GM12891 (cell line): Measurements from ENCODE around the gene ATP6V1B1.
"Not testable (repeated sequence)": the region's sequence is repeated elsewhere in the genome, so short reads cannot be mapped to it uniquely, and the experiment has no call there.

ENCODE experiments used
- DNase-seq: peaks from one replicate; pipeline ENCODE4 v3.0.0; 2011; ENCODE audit warnings: low spot score; ENCODE audit not compliant: insufficient read length
- FAIRE-seq: peaks from 2 replicates; lab custom pipeline; 2011; peaks lifted over from hg19 to GRCh38; lab: Jason Lieb, UNC
- PAX5 ChIP-seq: IDR thresholded peaks from 2 replicates; pipeline ENCODE4 v1.6.1; 2011; ENCODE audit warnings: low read length, moderate library complexity, mild to moderate bottlenecking; ENCODE audit not compliant: insufficient read depth, severe bottlenecking
- POLR2A ChIP-seq: IDR thresholded peaks from 2 replicates; pipeline ENCODE4 v1.6.1; 2011; ENCODE audit warnings: low read depth, low read length, control low read depth
- POLR2AphosphoS5 ChIP-seq: IDR thresholded peaks from 2 replicates; pipeline ENCODE4 v1.6.1; 2011; ENCODE audit warnings: low read depth, low read length, control low read depth
- POU2F2 ChIP-seq: IDR thresholded peaks from 2 replicates; pipeline ENCODE4 v1.6.1; 2011; ENCODE audit warnings: low read depth, mild to moderate bottlenecking, control low read depth, low read length, moderate library complexity
- SPI1 ChIP-seq: IDR thresholded peaks from 2 replicates; pipeline ENCODE4 v1.6.1; 2011; ENCODE audit warnings: low read depth, low read length, control low read depth
- TAF1 ChIP-seq: IDR thresholded peaks from 2 replicates; pipeline ENCODE4 v1.6.1; 2011; ENCODE audit warnings: low read depth, low read length, control low read depth

The ATP6V1B1 gene

DNA sequence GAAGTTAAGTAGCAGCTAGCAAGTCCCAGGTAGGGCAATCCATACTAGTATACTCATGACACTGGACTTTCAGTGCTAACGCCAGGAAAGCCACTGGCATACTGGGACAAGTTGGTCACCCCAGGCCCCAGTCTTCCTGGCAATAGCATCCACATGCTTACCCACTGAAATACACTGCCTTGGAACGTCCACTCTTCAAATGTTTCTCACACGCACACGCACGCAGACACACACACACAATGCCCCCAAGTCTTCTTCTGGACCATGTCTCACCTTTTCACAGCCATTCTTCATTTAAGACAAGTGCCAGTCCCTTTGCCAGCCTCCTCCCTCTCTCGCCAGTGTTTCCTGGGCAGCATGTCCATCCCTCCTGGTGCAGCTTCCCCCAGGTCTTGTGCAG is 67.7 kb downstream of the ATP6V1B1 start:
- DNase-seq: no peak
- FAIRE-seq: no peak
- TF ChIP-seq POLR2A (no peak), POLR2AphosphoS5 (no peak), PAX5 (no peak), SPI1 (no peak), TAF1 (no peak), POU2F2 (no peak)

DNA sequence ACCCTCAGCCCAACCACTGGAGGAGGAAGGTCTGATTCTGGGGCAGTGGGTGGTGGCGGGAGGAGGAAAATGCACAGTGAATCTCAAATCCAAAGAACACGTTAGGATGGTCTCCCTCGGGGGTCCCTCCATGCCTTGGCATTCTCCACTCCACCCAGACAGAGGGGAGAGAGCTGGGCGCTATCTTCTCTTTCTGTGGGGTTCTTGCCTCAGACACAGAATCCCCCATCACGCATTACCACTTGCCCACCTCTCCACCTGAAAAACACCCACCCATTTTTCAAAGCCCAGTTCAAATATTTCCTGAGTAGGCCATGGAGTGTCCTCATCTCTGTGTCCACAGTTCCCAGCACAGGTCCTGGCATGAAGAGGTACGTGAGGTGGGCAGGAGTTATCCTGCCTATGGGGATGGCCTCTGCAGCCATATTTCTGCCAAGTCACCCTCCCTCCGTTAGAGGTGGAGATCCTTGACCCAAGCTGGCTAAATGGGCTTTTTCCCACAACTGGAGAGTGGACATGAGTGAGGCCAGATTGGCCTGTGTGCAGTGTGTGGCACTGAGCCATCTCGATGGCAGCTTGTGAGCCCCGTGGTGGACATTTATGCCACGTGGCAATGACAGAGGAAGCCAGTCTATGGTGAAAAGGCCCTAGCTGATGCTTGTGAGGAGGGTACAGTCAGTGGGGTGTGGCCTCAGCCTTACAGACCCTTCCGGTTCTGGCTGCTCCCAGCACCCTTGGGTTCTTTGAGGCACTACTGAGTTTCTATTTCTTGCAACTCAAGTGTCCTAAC is 68.5 kb downstream of the ATP6V1B1 start:
- no peak for FAIRE-seq
- no peak for TF ChIP-seq PAX5
- no peak for TF ChIP-seq SPI1

DNA sequence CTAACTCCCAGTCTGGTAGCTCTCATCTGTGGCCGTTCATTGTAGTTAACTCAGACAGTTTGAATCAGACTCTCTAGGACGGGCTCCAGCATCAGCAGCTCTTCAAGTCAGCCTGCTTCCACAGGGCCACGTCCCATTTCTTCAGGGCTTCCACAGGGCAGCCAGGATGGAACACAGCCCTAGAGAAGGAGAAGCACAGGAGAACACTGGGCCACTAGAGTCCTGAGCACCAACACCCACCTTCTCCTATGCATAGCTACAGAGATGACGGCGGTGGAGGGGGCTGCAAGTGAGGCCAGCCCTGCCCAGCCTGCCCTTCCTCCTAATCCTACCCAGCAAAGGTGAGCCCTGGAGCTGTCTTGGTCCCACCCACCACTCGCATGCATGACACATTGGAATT is 69.2 kb downstream of the ATP6V1B1 start:
- FAIRE-seq: no peak
- DNase-seq: no peak
- TF ChIP-seq POLR2AphosphoS5 (no peak), POU2F2 (no peak), PAX5 (no peak), SPI1 (no peak), TAF1 (no peak), POLR2A (no peak)

More for the DNA sequence above, 68.5 kb downstream of the ATP6V1B1 start:
- no peak for DNase-seq

DNA sequence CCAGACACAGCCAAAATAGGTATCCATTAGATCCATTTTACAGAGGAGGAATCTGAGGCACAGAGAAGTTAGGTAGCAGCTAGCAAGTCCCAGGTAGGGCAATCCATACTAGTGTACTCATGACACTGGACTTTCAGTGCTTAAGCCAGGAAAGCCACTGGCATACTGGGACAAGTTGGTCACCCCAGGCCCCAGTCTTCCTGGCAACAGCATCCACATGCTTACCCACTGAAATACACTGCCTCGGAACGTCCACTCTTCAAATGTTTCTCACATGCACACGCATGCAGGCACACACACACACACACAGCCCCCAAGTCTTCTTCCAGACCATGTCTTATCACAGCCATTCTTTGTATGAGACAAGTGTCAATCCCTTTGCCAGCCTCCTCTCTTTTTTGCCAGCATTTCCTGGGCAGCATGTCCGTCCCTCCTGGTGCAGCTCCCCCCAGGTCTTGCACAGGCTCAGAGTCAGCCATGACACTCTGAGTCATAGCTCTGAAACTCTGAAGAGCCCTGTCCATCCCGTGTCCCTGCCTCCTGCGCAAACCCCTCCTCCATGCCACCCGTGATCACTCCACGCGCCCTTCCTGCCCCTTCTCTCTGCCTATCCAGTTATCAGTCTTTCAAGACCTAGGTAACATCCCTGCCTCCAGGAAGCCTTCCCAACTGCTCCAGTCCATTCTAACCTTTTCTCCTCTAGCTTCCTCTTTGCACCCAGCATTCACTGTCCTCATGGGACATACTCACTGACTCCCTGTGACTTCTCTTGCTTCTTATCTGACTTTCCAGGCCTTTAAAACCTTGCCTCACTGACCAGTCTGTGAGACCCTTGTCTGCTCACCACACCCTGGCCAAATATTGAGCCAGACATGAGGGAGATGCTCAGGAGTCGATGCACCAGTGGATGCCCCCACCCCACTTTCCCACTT is 69.8 kb downstream of the ATP6V1B1 start:
- FAIRE-seq (no peak), DNase-seq (no peak)
- TF ChIP-seq TAF1 (no peak), POLR2A (no peak), PAX5 (no peak), SPI1 (no peak), POU2F2 (no peak), POLR2AphosphoS5 (no peak)

DNA sequence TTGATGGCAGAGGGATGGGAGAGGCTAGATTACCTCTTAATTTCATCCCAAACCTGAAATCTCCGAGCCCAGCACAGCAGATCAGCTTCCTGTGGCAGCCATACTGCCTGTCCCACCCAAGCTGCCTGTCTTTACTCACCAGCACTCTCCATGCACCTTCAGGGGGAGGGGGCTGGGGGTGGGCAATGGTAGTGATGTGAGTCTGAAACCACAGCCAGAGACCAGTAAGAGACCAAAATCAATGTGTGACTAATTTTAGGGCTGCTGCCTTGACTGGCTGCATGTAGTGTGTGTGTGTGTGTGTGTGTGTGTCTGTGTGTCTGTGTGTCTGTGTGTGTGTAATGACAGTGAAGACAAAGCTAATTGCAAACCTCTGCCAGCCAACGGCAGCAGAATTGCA is 70.6 kb downstream of the ATP6V1B1 start:
- peak; percentile 16 for FAIRE-seq
- TF ChIP-seq SPI1 (no peak), POU2F2 (no peak), POLR2A (no peak), TAF1 (no peak), POLR2AphosphoS5 (no peak), PAX5 (no peak)
- DNase-seq: no peak

DNA sequence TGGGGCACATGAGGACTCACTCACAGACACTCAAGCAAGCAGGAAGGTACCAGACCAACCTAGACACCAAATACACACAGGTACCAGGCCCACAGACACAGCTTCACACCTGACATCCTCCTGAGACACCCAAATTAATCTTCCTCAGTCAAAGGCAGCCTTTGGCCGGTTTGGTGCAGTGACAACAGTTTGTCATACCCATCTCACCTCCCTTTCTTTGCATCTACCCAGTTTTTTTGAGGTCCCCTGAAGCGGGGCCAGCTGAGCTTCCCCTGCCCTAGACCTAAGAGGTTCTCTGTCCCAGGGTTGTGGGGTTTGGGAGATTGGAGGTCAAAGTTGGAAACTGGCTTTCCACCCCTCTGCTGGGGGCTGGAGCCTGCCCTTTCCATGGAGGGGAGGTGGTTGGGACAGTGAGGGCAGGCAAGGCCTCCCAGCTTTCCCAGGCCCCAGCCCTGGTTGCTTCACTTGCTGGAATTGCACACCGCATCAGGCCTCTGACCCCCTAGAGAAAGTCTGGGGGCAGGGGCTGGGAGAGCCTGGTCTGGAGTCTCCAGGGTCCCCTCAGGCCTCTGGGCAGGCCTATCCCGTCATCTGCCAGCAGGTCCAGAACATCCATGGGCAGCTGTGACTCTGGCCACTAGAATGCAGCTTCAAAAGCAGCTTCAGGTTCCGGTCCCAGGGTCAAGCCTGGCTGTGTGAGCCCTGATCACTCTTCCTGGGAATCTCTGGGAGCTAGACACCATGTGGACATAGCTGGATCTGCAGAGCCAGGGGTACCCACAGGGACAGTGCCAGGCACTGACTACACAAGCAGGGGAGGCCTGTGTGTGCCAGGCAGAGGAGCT is 71.5 kb downstream of the ATP6V1B1 start:
- FAIRE-seq: peak; percentile 48
- DNase-seq: no peak
- no peak for TF ChIP-seq TAF1
- TF ChIP-seq POLR2AphosphoS5: no peak
- no peak for TF ChIP-seq PAX5
- TF ChIP-seq SPI1: no peak
- TF ChIP-seq POLR2A: no peak
- no peak for TF ChIP-seq POU2F2

DNA sequence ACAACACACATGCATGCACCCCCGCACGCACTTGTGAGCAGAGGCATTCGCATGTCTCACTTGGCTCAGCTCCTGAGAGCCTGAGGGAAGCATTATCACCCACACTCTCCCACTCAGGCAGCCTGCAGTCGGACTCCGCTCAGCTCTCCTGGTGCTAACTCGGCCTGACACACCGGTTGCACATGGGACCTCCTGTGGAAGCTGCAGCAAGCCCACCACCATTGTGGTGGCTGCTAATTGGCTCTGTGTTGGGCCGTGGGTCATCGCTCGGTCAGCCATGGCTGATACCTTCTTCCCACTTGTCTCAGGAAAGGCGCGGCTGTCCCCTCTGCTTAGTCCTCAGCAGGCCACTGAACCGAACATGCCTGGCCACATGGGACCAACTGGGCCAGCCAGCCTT is 72.6 kb downstream of the ATP6V1B1 start:
- DNase-seq: no peak
- no peak for FAIRE-seq
- no peak for TF ChIP-seq POU2F2
- TF ChIP-seq SPI1: no peak
- TF ChIP-seq TAF1: no peak
- TF ChIP-seq POLR2A: no peak
- TF ChIP-seq POLR2AphosphoS5: no peak
- no peak for TF ChIP-seq PAX5

DNA sequence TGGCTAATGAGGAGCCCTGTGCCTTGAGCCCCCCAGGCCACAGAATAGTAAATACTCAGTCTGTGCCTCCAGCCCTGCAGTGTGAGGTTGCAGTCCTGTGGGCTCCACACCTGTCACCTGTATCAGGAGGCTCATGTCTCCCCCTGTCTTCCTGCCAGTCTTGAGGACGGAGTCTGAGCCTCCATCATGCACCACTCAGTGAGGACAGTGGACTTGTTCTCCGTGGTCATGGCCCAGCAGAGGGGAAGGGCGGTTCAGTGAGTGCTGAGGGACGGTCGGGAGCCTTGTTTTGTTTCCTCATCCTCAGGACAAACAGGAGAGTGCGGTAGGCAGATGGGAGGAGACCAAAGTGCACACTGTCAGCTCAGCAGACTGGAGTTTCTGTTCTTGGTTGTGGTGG is 76.1 kb downstream of the ATP6V1B1 start:
- FAIRE-seq, DNase-seq: not testable (repeated sequence)
